Kidney epithelial cell (primary cell): ENCODE results near the gene TAPT1. TPM values are rescaled to one million over a fixed set of nuclear protein-coding genes. Genes with fewer than 3 reads are reported as not detected.

Experiments used
- DNase-seq: peaks from one replicate; pipeline ENCODE4 v3.0.0-alpha.2; 2010; ENCODE audit warnings: low read depth
- H3K27me3 ChIP-seq: 2 replicates; pipeline ENCODE4 v1.6.0; 2011; ENCODE audit warnings: low read length; ENCODE audit not compliant: control insufficient read depth, insufficient read depth
- H3K36me3 ChIP-seq: 2 replicates; pipeline ENCODE4 v1.5.1; 2011; ENCODE audit warnings: low read length; ENCODE audit not compliant: control insufficient read depth, insufficient read depth
- H3K4me3 ChIP-seq: 2 replicates; pipeline ENCODE4 v1.5.1; 2011; ENCODE audit warnings: low read depth, mild to moderate bottlenecking, control low read depth, low read length
- CTCF ChIP-seq: IDR thresholded peaks from 2 replicates; pipeline ENCODE4 v1.5.1; 2011; ENCODE audit warnings: mild to moderate bottlenecking, moderate library complexity, low read length, control low read depth, inconsistent platforms; ENCODE audit not compliant: insufficient read depth, poor library complexity, severe bottlenecking
- total RNA-seq: library from RNA; depleted of rRNA; stranded (reverse); fragments of >200 nt; gene quantifications from 2 replicates; pipeline ENCODE4 v1.2.3, GENCODE V29; 2015

Gene TAPT1
- total RNA-seq, 1 donor from 2014 or later: 18.8 TPM

DNA sequence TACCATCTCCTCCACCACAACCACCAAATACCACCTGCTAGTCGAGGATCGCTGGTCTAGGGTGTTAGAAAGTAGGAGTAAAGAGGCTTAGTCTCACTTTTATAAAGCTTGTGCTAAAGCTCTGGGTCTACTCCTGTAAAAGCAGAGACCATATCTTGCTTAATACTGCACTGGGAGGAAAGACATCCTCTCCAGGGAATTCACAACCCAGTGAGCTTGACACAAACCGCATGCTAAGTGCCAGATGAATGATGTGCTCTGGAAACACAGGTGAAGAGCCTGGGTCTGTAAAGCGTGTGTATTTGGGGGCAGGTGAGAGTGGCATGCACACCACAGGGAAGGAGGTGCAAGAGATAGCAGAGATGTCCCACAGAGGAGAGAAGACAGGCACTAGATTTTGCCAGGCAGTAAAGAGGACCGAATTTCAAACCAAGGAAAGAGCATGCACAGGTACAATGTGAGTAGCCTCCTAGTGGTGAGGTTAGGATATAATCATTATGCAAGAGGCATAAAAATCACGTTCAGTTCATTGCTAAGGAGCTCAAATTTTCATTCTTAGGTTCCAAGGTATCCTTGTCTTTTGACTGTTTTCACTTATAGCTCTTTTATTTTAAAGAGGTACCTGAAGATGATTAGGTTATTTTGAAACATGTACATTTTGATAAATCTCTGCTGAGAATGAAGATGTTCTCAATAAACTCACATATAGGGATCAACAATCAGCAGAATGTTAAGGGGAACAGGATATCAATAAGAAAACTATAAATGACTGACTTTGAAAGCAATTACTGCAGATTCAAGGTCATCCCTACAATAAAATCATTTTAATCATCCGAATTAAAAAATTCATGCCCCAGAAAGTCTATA is 20.7 kb downstream of the TAPT1 start:
- H3K4me3 ChIP-seq: no peak overlapping the region
- peak; percentile 71 for TF ChIP-seq CTCF
- no peaks in the 10 kb centered on the region for H3K27me3 ChIP-seq
- DNase-seq: no peak
- H3K36me3 ChIP-seq: no peaks in the 10 kb centered on the region

GRCh38 chr4:16204505-16204904 is 21.8 kb downstream of the TAPT1 start:
- Histone ChIP-seq H3K36me3 (no peaks in the 10 kb centered on the region), H3K4me3 (no peak overlapping the region), H3K27me3 (no peaks in the 10 kb centered on the region)
- DNase-seq: no peak
- no peak for TF ChIP-seq CTCF

DNA sequence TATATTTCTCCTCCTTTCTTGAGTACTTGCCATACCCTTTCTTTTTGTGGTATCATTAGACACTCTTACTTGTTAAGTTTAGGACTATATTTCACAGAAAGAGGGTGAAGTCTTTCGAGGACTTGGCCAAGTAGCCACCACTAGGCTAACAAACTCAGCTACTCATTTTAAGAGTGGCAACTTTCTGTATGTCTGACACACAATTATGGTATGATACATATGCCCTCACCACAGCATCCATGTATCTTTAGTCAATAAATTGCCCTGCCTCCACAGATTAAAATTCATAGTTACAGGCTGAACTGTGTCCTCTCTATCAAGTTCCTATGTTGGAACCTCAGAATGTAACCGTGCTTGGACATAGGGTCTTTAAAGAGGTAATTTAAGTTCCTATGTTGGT is 23.2 kb downstream of the TAPT1 start:
- DNase-seq: no peak
- H3K4me3 ChIP-seq: no peak overlapping the region
- H3K36me3 ChIP-seq: no peaks in the 10 kb centered on the region
- H3K27me3 ChIP-seq: no peaks in the 10 kb centered on the region
- no peak for TF ChIP-seq CTCF

DNA sequence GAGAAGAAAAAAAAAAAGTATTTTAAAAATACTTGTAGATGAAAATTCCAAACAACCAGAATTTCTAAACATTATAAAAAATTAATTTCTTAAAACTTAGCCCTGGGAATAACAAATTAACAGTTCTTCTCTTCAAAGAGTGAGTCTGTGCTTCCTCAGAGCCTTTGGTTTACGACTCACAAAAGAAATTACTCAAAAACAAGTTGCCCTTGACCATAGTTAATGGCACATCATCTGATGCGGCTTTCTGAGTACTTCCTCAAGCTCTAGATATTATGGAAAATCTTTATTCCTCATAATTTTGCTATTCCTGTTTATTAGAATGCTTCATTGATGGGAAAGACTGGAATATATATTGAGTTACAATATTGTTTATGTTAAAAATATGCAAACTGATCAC is 23.7 kb downstream of the TAPT1 start:
- Histone ChIP-seq H3K36me3 (no peaks in the 10 kb centered on the region), H3K4me3 (no peak overlapping the region), H3K27me3 (no peaks in the 10 kb centered on the region)
- no peak for DNase-seq
- no peak for TF ChIP-seq CTCF

GRCh38 chr4:16199093-16199492 is 27.2 kb downstream of the TAPT1 start:
- DNase-seq: no peak
- H3K27me3 ChIP-seq: no peaks in the 10 kb centered on the region

More at GRCh38 chr4:16199093-16199492, 27.2 kb downstream of the TAPT1 start:
- TF ChIP-seq CTCF: peak; percentile 43
- Histone ChIP-seq H3K4me3 (no peak overlapping the region), H3K36me3 (no peaks in the 10 kb centered on the region)
